GM21367 (cell line): ENCODE results near the gene MAP3K20.
"Not testable (repeated sequence)": the region's sequence is repeated elsewhere in the genome, so short reads cannot be mapped to it uniquely, and the experiment has no call there.

Experiments
- ATAC-seq: cut with Tn5 transposase; IDR thresholded peaks from one replicate; pipeline ENCODE4 v1.9.1; 2021; ENCODE audit not compliant: unreplicated experiment

Gene MAP3K20

DNA sequence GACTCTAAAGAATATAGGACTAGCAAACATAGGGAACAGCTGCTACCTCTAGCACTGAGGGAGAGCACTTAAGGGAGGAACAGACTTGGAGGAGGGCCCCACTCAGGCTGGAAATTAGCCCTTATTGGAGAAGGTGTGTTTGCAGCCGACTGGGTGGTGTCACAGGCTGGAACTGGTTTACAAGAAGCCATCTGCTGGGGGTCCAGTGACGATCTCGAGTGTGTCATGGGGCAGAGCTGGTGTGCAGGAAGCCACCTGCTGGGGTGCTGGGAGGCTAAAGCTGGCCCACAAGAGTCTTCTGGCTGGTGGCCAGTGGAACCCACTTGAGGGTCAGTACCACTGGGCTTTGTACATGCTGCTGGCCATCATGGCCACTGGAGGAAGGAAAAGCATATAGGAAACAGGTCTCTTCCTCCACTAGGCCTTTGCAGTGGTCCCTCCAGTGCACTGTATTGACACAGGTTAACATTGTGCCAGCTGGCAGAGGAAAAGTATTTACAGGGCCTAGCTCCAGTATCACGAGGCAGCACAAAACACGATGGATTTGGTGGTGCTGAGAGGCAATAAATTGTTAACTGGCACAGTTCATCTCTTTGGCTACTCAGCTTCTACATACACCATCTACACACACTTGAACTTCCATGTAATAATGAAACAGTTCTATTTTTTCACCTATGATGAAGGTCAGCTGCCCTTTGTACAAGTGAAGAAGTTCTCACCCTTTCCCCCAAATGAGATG, 43.6 kb downstream of the MAP3K20 start:
- ATAC-seq = no peak

DNA sequence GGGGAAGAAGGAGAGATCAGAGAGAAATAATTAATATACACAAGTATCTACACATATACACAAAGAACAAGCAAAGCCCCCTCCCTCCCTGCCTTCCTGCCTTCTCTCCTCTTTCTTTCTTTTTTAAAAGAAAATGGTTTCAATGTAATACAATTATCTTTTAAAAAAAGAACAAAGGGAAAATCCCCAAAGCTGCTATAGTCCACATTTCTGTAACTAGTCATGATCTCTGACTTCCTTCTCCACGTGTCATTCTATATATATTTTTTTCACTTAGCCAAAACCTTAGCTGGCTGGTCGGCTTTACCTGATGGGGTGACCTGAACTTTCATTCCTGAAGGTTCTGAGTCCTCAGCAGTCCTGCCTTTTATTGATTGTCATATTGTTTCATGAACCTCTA, 44.3 kb downstream of the MAP3K20 start:
- no peak for ATAC-seq

DNA sequence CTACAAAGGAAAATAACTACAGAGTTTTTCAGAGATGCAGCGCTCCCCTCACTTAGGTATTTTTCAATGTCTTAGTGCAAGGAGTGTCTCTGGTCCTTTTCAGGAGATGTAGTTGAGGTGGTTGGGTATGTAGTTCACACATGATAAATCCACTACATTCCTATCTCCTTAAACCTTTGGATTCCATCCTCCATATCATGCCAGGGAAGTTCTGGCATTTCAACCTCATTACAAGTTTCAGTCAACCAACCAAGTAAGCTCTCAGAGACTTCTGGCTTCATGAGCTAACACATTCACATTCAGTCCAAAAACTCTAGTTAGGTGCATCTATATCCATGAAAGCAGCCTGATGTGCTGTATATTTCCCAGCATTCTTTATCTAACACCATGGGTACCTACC, 47.3 kb downstream of the MAP3K20 start:
- no peak for ATAC-seq

DNA sequence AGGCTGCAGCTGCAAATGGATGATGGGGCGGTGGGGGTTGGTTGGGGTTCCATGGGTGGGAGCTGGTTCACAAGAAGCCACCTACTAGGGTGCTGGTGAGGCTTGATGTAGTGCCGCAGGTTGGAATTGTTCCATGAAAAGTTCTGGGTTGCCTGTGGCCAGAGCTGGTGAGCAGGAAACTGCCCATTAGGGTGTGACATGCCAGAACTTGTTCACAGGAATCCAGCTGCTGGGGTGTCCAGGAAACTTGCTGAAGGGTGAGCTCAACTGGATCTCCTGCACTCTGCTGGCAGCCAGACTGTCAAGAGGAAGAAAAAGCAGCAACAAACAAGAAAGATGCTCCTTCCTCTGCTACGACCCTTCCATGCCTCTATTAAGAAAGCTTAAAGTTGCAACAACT, 48.8 kb downstream of the MAP3K20 start:
- ATAC-seq = no peak

DNA sequence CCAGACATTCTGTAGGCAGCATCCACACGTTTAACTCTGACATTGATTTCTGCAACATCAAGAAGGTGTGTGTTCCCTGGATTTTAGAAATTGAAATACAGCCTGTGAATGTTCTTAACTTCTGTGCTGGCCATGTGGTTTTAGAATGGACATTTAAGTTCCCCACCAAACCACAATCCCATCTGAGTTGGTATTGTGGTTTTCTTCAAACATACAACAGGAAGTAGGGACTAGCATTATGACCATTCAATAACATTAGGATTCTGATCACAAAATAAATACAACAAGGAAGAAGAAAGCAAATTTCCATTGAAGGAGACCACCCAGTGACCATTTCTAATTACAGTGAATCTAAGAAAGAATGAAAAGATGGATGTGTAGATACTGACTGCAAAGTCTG, 51.2 kb downstream of the MAP3K20 start:
- no peak for ATAC-seq

DNA sequence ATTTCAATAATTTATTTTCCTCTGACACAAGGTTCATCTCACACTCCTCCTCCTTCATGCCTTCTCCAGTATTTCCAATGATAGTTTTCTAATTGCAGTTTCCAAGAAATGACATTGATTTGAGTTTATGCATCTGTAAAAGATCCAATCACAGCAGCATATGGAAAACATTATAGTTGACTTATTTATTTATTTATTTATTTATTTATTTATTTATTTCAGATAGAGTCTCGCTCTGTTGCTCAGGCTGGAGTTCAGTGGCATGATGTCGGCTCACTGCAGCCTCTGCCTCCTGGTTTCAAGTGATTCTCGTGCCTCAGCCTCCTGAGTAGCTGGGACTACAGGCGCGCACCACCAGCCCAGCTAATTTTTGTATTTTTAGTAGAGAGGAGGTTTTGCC, 52.5 kb downstream of the MAP3K20 start:
- not testable (repeated sequence) for ATAC-seq

DNA sequence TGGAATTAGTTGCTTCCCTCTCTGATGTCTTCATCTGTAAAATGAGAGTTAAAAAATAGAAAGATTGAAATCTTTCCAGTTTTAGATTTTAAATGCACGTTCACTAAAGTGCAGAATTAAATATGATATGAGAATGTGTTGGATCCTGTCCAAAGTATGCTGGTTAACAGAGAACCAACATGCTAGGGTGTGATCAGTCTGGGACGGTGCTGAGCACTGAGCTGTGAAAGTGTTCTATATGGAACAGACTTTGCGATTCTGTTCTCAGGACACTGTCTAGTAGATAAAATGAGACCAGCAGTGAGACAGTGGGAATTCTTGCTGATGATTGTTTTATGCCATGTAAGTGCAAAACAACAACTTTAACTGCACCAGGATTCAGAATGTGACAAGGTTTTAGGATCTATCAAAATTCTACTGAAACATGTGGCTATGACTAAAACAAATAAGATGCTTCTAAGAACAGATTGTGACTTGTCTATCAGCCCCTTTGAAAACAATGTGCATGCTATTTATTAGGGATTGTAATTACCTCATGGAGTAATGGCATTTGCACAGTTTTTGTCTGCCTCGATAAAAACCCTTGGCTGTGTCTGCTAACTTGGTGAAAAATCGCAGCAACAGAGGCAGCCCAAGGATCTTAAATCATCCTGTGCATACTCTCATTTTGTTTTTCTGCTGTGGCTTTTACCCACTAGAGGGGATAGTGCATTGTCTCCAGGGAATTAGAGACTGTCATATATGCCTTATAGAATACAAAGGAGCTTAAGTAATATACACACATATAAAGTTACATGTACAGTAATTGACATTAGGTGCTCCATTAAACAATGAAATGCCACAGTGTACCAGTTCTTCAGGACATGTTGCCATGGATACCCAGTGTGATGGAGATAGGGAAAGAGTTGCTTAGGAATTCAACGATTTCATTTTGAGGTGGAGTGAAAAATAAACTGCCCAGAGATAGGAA, 55.1 kb downstream of the MAP3K20 start:
- ATAC-seq = no peak

DNA sequence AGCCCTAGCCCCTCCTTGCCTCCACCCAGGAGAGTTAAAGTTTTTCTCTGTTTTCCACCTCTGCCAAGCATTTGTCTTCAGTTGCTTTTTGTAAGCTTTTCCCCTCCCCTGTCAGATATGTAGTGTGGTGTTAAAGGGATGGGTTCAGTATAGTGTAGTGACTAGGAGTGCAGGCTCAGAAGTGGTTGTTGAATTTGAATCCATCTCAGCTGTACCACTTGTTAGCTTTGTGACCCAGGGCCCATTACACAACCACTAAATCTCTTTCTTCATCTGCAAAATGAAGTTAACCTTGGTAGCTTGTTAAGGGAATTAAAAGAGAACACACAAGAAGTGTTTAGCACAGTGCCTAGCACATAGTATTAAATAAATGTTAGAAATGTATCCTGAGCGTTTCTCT, 56.9 kb downstream of the MAP3K20 start:
- ATAC-seq = no peak

DNA sequence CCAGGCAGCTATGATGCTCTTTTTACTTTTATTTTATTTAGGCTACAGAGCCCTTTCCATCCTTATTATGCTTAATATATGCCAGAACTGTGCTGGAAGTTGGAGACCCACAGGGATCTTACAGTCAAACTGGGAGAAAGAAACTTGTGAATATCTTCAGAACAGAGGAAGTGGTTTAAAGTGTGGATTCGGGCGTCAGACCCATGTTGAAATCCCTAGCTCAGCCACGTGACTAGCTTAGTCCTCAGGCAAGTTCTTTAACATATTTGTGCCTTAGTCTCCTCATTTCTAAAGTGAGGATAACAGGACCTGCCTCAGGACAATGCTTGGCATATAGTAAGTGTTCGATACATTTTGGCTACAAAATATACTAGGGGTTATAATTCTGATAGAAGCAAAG, 59.1 kb downstream of the MAP3K20 start:
- ATAC-seq = no peak

DNA sequence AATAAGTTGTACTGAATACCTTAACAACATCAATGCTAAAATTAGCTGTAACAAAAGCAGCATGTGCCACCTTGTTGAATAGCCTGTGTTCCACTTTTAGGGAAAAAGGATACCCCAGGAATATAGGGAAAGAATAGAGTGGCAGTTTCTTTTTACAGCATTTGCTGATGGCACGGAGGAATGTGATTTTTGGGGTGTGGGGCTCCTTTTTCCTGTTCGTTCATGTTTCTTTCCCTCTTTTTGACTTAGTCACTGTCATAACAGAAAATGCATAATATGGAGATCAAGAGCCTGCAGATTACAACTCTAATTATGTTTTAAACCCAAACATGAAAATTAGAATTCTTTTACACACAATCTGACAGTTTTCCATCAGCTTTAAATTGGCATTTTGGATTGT, 60.4 kb downstream of the MAP3K20 start:
- no peak for ATAC-seq

DNA sequence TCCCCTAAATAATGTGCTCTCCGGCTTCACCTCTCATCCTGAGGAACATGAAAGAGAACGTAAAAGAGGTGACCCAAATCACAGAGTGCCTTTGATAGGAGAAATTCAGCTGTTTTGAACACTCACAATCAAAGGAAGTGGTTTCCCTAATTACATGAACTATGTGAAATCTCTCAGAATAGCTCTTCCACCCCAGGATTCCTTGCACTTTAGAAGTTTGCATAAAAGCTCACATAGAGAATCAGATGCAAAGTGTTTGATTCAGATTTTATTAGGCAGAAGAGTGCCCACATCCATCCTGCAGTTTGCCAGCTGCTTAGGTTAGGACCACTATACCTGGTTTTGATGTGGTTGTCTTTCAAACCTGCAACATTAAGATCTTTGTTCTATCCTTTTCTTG, 61.0 kb downstream of the MAP3K20 start:
- no peak for ATAC-seq

DNA sequence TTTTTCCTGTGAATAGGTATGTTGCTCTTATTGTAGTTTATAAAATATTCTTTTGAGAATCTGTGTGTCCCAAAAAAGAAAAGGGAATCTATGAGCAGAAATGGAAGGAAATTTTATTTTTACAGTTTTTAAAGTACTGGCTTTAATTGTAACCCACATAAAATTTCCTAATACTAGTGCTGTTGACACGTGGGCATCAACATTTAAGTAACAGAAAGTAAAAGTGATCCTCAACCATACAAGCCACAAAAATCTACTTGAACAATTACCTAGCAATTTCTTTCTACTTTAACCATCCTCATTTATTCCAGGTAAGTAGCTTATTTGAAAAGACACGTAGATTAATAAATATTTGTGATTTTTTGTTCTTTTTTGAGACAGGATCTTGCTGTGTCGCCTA, 62.0 kb downstream of the MAP3K20 start:
- no peak for ATAC-seq

DNA sequence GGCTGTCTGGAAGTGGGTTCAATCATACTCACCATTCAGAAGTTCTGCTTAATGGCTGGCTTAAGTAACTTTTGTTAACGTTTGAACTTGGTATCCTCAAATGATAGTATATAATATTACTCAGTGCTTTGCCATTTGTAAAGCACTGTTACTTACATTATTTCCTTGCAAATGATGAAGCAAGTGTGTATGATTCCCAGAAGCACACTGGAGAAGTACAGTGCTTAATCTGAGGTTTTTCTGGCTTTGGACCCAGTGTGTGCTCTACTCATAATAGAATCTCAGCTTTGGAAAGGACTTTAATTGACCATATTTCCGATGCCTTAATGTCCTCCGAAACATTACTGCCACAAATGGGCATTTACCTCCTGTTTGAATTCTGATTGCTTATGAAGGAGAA, 63.3 kb downstream of the MAP3K20 start:
- ATAC-seq = no peak

DNA sequence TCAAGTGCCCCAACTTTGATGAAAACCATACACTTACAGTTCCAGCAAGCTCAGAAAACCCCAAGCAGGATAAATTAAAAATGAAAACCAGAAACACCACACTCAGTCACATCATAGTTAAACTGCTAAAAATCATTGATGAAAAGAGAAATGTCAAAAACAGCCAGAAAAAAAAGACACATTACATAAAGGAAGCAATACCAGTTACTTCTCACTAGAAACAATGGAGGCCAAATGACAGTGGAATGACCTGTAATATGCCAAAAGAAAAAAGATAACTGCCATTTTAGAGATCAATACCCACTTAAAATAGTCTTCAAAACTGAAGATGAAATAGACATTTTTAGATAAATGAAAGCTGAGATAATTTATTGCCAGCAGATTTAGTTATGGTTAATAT, 66.0 kb downstream of the MAP3K20 start:
- no peak for ATAC-seq

DNA sequence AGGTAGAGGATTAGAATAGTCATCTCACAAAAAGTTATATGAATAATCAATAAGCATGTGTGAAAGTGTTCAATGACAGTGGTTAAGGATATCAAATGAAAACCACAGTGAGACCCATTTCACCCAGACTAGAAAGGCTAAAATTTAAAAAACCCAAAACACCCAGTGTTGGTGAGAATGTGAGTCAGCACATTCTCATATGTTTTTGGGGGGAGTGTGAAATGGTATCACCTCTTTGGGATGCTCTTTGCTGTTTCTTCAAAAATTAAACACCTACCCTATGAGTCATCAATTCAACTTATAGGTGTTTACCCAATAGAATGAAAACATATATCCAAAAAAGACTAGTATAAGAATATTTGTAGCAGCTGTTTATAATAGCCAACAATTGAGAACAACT, 69.8 kb downstream of the MAP3K20 start:
- ATAC-seq = no peak

DNA sequence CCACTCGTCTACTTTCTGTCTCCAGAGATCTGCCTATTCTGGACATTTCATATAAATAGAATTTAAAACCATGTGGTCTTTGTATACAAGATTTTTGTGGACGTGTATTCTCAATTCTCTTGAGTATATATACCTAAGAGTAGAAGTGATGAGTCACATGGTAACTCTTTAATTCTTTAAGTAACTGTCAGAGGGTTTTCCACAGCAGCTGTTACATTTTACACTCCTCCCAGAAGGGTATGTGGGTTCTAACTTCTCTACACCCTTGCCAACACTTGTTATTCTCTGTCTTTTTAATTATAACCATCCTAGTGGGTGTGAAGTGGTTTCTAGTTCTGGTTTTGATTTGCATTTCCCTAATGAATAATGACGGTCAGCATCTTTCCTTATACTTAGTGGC, 70.9 kb downstream of the MAP3K20 start:
- ATAC-seq = no peak

DNA sequence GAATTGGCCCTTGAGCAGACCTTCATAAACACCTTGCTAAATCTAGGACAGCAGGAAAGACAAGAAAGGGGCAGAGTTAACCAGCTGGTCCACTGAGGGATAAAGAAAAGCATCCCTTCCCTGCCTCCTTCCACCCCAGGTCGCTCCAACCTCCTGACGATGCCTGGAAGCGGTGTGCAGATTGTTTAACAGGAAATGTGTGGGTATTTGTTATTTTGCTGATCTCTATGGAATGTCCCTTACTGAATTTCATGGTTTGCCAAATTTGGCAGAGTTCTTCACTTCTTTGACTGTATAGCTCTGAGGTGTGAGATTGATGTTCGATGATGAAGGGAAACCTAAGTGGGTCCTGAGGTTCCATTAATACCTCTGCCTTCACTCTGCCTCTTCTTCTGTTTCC, 72.9 kb downstream of the MAP3K20 start:
- no peak for ATAC-seq

DNA sequence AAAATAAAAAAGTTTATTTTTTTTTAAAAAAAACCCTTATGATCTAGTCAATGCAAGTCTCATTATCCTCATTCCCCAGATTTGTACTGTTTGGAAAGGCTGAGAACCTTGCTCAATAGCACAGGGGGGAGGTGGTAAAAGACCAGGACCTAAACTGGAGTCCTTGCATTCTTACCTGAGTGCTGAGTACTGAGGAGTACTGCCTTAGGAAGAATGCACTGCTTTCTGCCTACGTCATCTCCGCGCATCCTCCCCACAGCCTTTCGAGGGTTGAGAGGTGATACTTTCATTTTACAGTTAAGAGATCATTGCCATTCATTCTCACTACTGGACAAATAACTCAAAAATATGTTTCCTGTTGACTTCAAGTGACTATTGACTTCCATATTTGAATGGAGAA, 73.8 kb downstream of the MAP3K20 start:
- peak; percentile 55 for ATAC-seq

DNA sequence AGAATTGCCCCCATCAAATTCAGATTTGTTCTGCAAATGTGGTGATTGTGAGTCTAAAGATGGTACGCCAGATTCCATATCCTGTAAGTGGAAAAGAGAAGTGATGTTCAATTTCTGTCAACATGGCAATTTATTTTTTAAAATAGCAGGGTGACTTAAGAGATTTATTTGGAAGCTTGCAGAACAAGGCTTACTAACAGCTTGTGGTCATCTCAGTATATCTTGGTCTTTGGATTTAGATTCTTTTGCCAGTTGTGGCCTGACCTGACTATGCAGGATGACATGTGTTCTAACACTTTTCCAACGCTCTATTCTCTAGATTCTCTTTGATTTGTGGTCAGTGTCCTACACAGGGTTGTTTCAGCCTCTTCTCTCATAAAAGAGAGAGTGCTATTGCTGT, 74.4 kb downstream of the MAP3K20 start:
- no peak for ATAC-seq

DNA sequence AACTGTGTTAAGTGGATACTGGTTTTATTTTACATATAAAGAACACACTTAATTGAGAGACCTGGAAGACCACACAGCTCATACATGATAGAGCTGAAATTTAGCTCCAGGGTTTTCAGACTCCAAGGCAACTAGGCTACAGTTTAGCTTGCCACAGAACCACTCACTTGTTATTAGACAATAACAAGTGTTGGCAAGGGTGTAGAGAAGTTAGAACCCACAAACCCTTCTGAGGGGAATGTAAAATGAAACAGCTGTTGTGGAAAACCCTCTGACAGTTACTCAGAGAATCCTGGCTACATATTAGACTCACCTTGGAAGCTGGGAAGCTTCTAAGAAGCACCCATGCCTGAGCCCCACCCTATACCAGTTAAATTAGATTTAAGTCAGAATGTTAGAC, 75.3 kb downstream of the MAP3K20 start:
- no peak for ATAC-seq

DNA sequence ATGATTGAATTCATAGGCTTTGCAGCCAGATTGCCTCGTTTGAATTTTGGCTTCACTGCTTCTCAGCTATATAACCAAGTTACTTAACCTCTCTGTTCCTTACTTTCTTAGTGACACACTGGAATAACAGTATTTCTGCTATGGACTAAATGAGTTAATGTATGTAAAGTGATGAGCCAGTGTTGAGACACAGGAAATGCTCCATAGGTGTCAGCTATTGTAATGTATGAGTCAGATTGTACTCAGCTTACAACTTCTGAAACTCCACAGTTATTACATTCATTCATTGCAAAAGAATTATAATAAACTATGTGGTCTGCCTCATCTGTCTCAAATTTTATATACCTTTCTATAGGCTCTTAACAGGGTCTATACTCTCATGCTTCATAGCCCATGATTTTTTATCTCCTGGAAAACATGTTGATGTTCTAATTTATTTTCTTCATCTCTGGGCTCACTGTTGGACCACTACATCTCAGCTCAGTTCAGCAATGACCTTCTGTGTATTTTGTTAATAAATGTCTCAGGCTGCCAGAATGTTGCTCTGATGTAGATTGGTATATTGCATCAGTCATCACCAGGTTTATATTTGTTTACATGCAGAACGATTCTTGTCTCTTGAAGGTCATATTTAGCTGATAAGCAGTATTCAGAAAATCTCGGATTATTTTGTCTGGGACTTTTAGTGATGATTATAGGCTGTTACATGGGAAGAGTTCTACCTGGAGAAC, 76.2 kb downstream of the MAP3K20 start:
- peak; percentile 59 for ATAC-seq
